ENCODE results near the gene EHMT1. TPM values are rescaled to one million over a fixed set of nuclear protein-coding genes. Genes with fewer than 3 reads are reported as not detected.

The EHMT1 gene
- total RNA-seq, 2 donors from 2014 or later: 137 to 139 TPM

DNA sequence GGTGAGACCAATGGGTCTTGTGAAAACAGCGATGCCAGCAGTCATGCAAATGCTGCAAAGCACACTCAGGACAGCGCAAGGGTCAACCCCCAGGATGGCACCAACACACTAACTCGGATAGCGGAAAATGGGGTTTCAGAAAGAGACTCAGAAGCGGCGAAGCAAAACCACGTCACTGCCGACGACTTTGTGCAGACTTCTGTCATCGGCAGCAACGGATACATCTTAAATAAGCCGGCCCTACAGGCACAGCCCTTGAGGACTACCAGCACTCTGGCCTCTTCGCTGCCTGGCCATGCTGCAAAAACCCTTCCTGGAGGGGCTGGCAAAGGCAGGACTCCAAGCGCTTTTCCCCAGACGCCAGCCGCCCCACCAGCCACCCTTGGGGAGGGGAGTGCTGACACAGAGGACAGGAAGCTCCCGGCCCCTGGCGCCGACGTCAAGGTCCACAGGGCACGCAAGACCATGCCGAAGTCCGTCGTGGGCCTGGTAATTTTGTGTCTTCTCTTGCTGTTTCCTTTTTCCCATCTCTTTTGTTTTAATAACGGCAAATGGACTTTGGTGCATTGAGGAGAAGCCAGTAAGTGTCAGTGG is 98.0 kb downstream of the EHMT1 start:
- Histone ChIP-seq H3K36me3 (ENCODE audit: control insufficient read depth, insufficient read depth, low read length) (peaks cover 54% of the 10 kb centered on the region), H3K27ac (ENCODE audit: low read depth, low read length) (no peak overlapping the region), H3K27me3 (ENCODE audit: control insufficient read depth, insufficient read depth, low read length, poor library complexity, severe bottlenecking) (no peaks in the 10 kb centered on the region), H3K4me3 (ENCODE audit: low read length) (no peak overlapping the region), H3K9ac (ENCODE audit: extremely low read depth, low read length, poor library complexity, severe bottlenecking) (no peak overlapping the region), H3K4me1 (ENCODE audit: control insufficient read depth, insufficient read depth, low read length) (no peaks in the 10 kb centered on the region), H3K9me3 (ENCODE audit: control insufficient read depth, low read length) (peaks cover 40% of the 10 kb centered on the region)
- H3K27ac Mint-ChIP-seq: no peak overlapping the region
- WGBS, 2 experiments (ENCODE audit: insufficient coverage in 1 of 2, insufficient read length in 1 of 2): 96 to 98% methylated on average over 25 of the region's 25 CpGs
- H3K9me3 Mint-ChIP-seq: peaks cover 51% of the 10 kb centered on the region
- DNase-seq: no peak
- peaks cover 3% of the 10 kb centered on the region for H3K4me1 Mint-ChIP-seq
- peaks cover 78% of the 10 kb centered on the region for H3K36me3 Mint-ChIP-seq (ENCODE audit: low read depth)
- TF ChIP-seq, protein P1, sequence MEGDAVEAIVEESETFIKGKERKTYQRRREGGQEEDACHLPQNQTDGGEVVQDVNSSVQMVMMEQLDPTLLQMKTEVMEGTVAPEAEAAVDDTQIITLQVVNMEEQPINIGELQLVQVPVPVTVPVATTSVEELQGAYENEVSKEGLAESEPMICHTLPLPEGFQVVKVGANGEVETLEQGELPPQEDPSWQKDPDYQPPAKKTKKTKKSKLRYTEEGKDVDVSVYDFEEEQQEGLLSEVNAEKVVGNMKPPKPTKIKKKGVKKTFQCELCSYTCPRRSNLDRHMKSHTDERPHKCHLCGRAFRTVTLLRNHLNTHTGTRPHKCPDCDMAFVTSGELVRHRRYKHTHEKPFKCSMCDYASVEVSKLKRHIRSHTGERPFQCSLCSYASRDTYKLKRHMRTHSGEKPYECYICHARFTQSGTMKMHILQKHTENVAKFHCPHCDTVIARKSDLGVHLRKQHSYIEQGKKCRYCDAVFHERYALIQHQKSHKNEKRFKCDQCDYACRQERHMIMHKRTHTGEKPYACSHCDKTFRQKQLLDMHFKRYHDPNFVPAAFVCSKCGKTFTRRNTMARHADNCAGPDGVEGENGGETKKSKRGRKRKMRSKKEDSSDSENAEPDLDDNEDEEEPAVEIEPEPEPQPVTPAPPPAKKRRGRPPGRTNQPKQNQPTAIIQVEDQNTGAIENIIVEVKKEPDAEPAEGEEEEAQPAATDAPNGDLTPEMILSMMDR (conservative IDR thresholded peaks at IDR 0.05): no peak
- H3K27me3 Mint-ChIP-seq (ENCODE audit: insufficient read depth): no peaks in the 10 kb centered on the region
- H3K4me3 Mint-ChIP-seq: no peak overlapping the region

DNA sequence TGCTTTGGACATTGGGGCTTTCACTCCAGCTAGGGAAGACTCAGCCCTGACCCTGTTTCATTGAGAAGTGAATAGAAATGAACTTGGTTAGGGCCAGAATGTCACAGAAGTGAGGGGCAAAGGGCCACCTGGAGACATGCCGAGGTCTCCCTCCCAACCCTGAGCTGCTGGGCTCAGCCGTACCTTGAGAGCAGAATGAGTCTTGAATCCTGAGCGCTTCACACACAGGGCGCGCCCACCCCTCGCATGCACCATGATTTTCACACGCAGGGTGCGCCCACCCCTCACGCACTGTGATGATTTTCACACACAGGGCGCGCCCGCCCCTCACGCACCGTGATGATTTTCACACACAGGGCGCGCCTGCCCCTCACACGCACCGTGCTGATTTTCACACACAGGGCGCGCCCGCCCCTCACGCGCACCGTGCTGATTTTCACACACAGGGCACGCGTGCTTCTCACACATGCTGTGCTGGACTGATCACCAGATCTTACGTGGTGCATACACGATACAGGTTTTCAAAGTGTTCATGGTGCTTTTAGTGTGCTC is 99.0 kb downstream of the EHMT1 start:
- H3K36me3 Mint-ChIP-seq (ENCODE audit: low read depth): peaks cover 73% of the 10 kb centered on the region
- Histone ChIP-seq H3K27me3 (ENCODE audit: control insufficient read depth, insufficient read depth, low read length, poor library complexity, severe bottlenecking) (no peaks in the 10 kb centered on the region), H3K4me1 (ENCODE audit: control insufficient read depth, insufficient read depth, low read length) (peaks cover 3% of the 10 kb centered on the region), H3K36me3 (ENCODE audit: control insufficient read depth, insufficient read depth, low read length) (peaks cover 45% of the 10 kb centered on the region), H3K4me3 (ENCODE audit: low read length) (no peak overlapping the region), H3K9ac (ENCODE audit: extremely low read depth, low read length, poor library complexity, severe bottlenecking) (no peak overlapping the region), H3K9me3 (ENCODE audit: control insufficient read depth, low read length) (peaks cover 40% of the 10 kb centered on the region), H3K27ac (ENCODE audit: low read depth, low read length) (no peak overlapping the region)
- no peak for DNase-seq
- WGBS, 2 experiments (ENCODE audit: insufficient coverage in 1 of 2, insufficient read length in 1 of 2): 98% methylated on average over 28 of the region's 28 CpGs
- H3K4me3 Mint-ChIP-seq: no peak overlapping the region
- peaks cover 55% of the 10 kb centered on the region for H3K9me3 Mint-ChIP-seq
- H3K27me3 Mint-ChIP-seq (ENCODE audit: insufficient read depth): no peaks in the 10 kb centered on the region
- H3K4me1 Mint-ChIP-seq: peaks cover 7% of the 10 kb centered on the region
- TF ChIP-seq, protein P1 (conservative IDR thresholded peaks at IDR 0.05): no peak
- H3K27ac Mint-ChIP-seq: no peak overlapping the region

DNA sequence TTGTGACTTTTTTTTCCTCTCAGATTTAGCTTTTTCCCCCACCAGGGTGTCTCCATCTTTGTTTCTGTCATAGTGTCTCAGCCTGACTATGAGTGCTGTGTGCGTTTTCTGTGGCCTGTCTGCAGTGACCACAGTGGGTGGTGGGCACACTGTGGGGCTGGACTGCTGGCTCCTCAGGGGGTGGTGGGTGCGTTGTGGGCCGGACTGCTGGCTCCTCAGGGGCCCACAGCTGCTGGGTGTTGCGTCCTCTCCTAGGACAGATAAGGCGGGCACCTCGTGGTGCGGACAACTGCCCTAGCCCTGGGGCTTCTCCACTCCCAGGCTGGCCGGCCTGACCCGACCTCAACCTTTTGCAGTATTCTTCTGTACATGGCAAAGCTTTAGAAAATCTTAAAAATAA is 100.4 kb downstream of the EHMT1 start:
- no peak for DNase-seq
- no peak overlapping the region for H3K4me3 Mint-ChIP-seq
- no peaks in the 10 kb centered on the region for H3K27me3 Mint-ChIP-seq (ENCODE audit: insufficient read depth)
- H3K4me1 ChIP-seq (ENCODE audit: control insufficient read depth, insufficient read depth, low read length): peaks cover 3% of the 10 kb centered on the region
- peaks cover 38% of the 10 kb centered on the region for H3K36me3 ChIP-seq (ENCODE audit: control insufficient read depth, insufficient read depth, low read length)
- TF ChIP-seq, protein P1 (conservative IDR thresholded peaks at IDR 0.05): no peak
- no peak overlapping the region for H3K9ac ChIP-seq (ENCODE audit: extremely low read depth, low read length, poor library complexity, severe bottlenecking)
- no peak overlapping the region for H3K27ac Mint-ChIP-seq
- WGBS, 2 experiments (ENCODE audit: insufficient coverage in 1 of 2, insufficient read length in 1 of 2): 93 to 97% methylated on average over 8 to 9 of the region's 9 CpGs
- H3K9me3 ChIP-seq (ENCODE audit: control insufficient read depth, low read length): peaks cover 33% of the 10 kb centered on the region
- peaks cover 68% of the 10 kb centered on the region for H3K36me3 Mint-ChIP-seq (ENCODE audit: low read depth)
- no peaks in the 10 kb centered on the region for H3K27me3 ChIP-seq (ENCODE audit: control insufficient read depth, insufficient read depth, low read length, poor library complexity, severe bottlenecking)
- peaks cover 51% of the 10 kb centered on the region for H3K9me3 Mint-ChIP-seq
- H3K4me3 ChIP-seq (ENCODE audit: low read length): no peak overlapping the region
- H3K4me1 Mint-ChIP-seq: peaks cover 14% of the 10 kb centered on the region
- no peak overlapping the region for H3K27ac ChIP-seq (ENCODE audit: low read depth, low read length)
